ENCODE results near the gene FGF23. TPM values are rescaled to one million over a fixed set of nuclear protein-coding genes. Genes with fewer than 3 reads are reported as not detected.

FGF23 gene
- total RNA-seq, 1 donor, result not detected

DNA sequence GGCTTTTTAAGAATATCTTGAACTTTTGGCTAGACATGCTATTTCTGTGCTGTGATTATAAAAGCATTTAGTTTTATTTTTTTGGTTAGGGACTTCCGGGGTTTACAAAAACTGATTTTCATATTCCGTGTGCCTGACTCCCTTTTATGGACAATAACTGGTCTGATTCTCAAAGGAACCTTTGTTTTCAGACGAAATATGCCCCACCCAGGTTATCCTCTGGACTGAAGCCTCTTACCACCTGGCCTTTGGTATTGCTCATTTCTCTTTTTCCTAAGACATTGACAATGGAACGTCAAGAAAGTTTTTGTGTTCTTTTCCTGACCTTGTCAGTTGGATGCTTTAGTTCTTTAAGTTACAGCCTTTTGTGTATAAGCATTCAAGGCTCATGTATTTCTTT is 47.7 kb downstream of the FGF23 start:
- TF ChIP-seq, protein P1, sequence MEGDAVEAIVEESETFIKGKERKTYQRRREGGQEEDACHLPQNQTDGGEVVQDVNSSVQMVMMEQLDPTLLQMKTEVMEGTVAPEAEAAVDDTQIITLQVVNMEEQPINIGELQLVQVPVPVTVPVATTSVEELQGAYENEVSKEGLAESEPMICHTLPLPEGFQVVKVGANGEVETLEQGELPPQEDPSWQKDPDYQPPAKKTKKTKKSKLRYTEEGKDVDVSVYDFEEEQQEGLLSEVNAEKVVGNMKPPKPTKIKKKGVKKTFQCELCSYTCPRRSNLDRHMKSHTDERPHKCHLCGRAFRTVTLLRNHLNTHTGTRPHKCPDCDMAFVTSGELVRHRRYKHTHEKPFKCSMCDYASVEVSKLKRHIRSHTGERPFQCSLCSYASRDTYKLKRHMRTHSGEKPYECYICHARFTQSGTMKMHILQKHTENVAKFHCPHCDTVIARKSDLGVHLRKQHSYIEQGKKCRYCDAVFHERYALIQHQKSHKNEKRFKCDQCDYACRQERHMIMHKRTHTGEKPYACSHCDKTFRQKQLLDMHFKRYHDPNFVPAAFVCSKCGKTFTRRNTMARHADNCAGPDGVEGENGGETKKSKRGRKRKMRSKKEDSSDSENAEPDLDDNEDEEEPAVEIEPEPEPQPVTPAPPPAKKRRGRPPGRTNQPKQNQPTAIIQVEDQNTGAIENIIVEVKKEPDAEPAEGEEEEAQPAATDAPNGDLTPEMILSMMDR (IDR thresholded peaks at IDR 0.05; ENCODE audit: insufficient read depth, low read length), result no peak

GRCh38 chr12:4331221-4331620 is 48.3 kb downstream of the FGF23 start:
- TF ChIP-seq, protein P1 (IDR thresholded peaks at IDR 0.05; ENCODE audit: insufficient read depth, low read length), result no peak
- no peak overlapping the region for H3K4me3 ChIP-seq (ENCODE audit: low read depth, low read length)
- DNase-seq (ENCODE audit: low read depth), result no peak

More for the DNA sequence above, 47.7 kb downstream of the FGF23 start:
- H3K4me3 ChIP-seq (ENCODE audit: low read depth, low read length), result no peak overlapping the region
- DNase-seq (ENCODE audit: low read depth), result no peak

DNA sequence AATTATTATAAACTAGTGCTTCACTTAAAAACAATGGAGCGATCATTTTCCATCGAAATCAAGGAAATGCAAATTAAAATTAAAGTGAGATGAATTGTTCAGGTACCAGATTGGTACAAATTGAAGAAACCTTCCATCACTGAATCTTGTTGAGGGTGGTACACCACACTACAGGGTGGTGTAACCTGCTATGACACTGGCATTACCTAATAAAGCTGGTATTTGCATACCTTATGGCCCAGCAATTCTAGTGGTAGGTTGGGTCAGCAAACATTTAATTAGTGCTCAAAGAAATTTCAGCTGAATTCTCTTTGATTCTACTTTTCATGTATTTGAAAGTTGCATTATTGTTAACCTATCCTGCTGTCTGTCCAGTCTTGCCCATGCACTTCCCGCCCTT is 49.3 kb downstream of the FGF23 start:
- TF ChIP-seq, protein P1 (IDR thresholded peaks at IDR 0.05; ENCODE audit: insufficient read depth, low read length), result no peak
- no peak for DNase-seq (ENCODE audit: low read depth)

GRCh38 chr12:4327293-4327692 is 52.2 kb downstream of the FGF23 start:
- no peak overlapping the region for H3K4me3 ChIP-seq (ENCODE audit: low read depth, low read length)
- TF ChIP-seq, protein P1 (IDR thresholded peaks at IDR 0.05; ENCODE audit: insufficient read depth, low read length), result no peak
- no peak for DNase-seq (ENCODE audit: low read depth)

More for the DNA sequence above, 49.3 kb downstream of the FGF23 start:
- no peak overlapping the region for H3K4me3 ChIP-seq (ENCODE audit: low read depth, low read length)

DNA sequence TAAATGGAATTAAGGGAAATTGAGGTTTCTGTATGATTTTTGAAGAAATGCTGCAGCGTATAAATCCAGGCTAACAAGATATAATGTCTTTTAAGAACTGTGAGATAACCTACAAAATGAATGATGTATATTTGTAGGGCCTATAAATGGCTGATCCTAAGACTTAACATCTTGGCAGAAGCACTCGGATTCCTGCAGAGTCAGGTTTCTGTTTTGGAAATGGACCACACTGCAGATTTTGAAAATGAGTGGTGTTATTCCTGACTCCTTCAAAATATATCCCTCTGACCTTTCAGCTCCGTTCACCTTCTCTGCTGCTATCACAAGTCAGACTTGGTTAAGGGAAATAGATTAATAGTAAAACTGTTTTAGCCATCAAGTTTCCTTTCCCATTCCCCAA is 53.5 kb downstream of the FGF23 start:
- H3K4me3 ChIP-seq (ENCODE audit: low read depth, low read length), result no peak overlapping the region
- TF ChIP-seq, protein P1 (IDR thresholded peaks at IDR 0.05; ENCODE audit: insufficient read depth, low read length), result no peak

DNA sequence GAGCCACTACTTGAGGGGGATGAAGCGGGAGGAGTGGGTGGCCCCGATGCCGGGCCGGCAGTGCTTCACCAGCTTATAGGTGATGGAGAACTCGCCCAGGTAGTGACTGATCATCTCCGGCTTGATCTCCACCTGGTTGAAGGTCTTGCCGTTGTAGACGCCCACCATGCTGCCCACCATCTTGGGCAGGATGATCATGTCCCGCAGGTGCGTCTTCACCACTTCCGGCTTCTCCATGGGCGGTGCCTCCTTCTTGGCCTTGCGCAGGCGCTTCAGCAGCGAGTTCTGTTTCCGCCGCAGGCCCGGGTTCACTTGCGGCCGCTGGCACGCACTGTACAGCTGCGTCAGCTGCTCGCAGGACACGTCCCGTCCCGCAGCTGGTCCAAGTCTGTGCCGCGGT is 55.1 kb downstream of the FGF23 start:
- H3K4me3 ChIP-seq (ENCODE audit: low read depth, low read length), result no peak overlapping the region
- DNase-seq (ENCODE audit: low read depth), result no peak
- TF ChIP-seq, protein P1 (IDR thresholded peaks at IDR 0.05; ENCODE audit: insufficient read depth, low read length), result no peak

More for the DNA sequence above, 53.5 kb downstream of the FGF23 start:
- no peak for DNase-seq (ENCODE audit: low read depth)

DNA sequence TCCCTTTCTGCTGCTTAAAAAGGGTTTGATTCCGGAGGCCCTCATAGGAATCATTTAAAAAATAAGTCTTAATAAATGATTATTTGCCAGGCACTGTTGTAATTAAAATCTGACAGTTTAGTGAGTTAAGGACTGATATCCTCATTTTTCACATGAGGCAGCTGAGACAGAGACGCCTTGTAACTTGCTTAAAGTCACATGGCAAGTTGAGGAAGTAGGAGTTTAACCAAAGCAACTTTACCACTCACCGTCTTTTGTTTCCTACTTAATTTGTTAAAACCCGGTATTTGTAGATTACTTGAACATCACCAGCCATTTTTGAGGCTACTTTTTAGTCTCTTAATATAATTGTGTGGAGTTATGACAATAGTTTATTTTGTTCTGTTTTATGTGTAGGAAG is 56.1 kb downstream of the FGF23 start:
- TF ChIP-seq, protein P1 (IDR thresholded peaks at IDR 0.05; ENCODE audit: insufficient read depth, low read length), result no peak
- no peak overlapping the region for H3K4me3 ChIP-seq (ENCODE audit: low read depth, low read length)
- no peak for DNase-seq (ENCODE audit: low read depth)

Measured in fibroblast of the aortic adventitia (primary cell).